Thyroid gland (tissue), 4 donors: ENCODE measurements around the gene COQ10A.

Source experiments
- CTCF ChIP-seq, 6 experiments: fragments of 200-600 bp in 3 of 6; fragments of 450-650 bp in 3 of 6; sonication (generic) in 3 of 6; IDR thresholded peaks; one replicate each; pipeline ENCODE4 v1.5.1; 2016 to 2019; ENCODE audit warnings: antibody characterized with exemption in 6 of 6, mild to moderate bottlenecking in 2 of 6, inconsistent platforms in 1 of 6, moderate library complexity in 1 of 6
- POLR2A ChIP-seq, 2 donors: fragments of 450-650 bp; IDR thresholded peaks; one replicate each; pipeline ENCODE4 v1.6.1; 2017; ENCODE audit warnings: antibody characterized with exemption in 2 of 2, mild to moderate bottlenecking in 2 of 2, moderate library complexity in 1 of 2

- TF ChIP-seq CTCF (IDR thresholded peaks at IDR 0.05) (no peak), POLR2A (IDR thresholded peaks at IDR 0.05) (no peak)
Observed at GRCh38 chr12:56282030-56282429, 15.3 kb downstream of the COQ10A start.
